Measurements from ENCODE around the gene NF2.

The NF2 gene

DNA sequence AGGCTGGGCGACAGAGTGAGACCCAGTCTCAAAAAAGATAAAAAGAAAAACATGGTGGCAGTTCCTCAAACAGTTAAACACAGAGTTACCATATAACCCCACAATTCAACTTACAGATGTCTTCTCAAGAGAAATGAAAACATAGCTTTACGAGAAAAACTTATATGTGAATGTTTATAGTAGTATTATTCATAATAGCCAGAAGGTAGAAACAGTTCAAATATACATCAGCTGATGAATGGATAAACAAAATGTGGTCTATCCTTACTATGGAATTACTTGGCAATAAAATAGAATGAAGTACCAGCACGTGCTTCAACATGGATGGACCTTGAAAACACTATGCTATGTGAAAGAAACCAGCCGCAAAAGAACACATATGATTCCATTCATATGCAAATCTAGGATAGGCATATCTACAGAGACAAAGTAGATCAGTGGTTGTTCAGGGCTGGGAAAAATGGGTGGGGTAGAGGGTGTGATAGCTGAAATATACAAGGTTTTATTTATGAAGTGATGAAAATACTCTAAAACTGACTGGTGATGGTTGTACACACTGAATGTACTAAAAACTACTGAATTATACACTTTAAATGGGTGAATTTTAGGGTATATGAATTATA, 12.4 kb downstream of the NF2 start:
- TF ChIP-seq ZFX (IDR thresholded peaks at IDR 0.05; ENCODE audit: borderline replicate concordance): no peak
- TF ChIP-seq, protein P1, sequence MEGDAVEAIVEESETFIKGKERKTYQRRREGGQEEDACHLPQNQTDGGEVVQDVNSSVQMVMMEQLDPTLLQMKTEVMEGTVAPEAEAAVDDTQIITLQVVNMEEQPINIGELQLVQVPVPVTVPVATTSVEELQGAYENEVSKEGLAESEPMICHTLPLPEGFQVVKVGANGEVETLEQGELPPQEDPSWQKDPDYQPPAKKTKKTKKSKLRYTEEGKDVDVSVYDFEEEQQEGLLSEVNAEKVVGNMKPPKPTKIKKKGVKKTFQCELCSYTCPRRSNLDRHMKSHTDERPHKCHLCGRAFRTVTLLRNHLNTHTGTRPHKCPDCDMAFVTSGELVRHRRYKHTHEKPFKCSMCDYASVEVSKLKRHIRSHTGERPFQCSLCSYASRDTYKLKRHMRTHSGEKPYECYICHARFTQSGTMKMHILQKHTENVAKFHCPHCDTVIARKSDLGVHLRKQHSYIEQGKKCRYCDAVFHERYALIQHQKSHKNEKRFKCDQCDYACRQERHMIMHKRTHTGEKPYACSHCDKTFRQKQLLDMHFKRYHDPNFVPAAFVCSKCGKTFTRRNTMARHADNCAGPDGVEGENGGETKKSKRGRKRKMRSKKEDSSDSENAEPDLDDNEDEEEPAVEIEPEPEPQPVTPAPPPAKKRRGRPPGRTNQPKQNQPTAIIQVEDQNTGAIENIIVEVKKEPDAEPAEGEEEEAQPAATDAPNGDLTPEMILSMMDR (IDR thresholded peaks at IDR 0.05): no peak
- no peak overlapping the region for H3K27ac ChIP-seq

DNA sequence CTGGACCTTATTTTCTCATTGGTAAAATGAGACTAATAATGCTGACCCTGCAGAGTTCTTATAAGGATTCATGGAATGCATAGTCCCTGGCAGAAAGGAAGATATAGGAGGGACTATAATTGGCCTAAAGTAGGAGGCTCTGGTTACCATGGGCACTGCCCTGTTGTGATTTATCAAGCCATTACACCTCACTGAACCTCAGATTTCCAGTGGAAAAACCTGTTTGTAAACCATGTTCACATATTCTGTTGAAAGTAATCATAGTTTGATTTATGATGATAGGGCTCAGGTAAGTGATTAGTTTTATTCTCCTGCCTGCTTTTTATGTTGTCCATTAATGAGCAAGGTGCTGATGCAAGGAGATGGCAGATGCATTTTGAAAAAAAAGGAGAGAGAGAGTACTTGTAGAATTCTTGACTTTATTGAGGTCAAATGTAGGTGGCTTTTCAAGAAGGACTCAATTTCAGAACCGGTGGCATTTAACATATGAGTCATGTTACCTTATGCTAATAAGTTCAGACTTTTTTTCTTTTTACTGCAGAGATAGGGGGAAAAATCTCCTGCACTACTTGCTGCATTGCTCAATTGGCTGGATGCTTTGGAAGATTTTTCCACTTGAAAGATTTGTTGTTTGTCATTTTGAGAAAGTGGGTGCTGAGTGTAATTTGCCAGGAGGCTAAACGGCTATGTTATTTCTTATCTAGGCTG, 14.6 kb downstream of the NF2 start:
- no peak overlapping the region for H3K27ac ChIP-seq
- TF ChIP-seq, protein P1 (IDR thresholded peaks at IDR 0.05): no peak

DNA sequence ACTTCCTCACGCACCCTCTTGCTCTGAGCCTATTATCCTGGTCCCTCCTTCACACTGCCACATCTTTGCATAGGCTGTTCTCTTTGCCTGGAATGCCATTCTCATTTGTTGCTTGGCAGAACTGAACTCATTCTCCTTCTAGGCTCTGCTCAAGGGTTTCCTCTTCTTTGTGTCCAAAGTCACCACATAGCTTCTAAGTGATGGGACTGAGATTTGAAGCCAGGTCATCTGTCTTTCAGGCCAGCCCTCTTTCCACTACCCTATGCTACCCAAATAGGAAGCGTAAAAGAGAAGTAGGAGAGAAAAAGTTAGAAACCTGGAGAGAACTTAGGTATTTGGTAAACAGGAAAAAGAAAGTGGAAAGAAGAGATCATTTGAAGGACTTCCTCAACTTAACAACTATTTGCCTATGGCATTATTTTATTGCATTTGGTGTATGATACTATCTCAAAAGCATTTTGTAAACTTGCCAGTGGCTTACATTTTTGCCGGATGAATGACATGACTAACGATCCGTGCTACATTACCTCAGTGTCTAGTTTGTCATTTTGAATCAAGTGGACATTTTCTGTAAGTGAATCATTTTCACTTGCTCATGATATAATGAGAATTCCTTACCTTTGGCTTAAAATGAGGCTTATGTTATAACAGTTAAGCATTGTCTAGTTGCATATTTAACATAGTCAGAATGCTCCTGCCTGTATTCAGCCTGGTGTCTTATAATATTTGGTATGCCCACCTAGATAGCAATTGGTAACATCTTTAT, 18.5 kb downstream of the NF2 start:
- peak overlapping the region; percentile 67 for H3K27ac ChIP-seq
- TF ChIP-seq ZFX (IDR thresholded peaks at IDR 0.05; ENCODE audit: borderline replicate concordance): no peak
- TF ChIP-seq, protein P1 (IDR thresholded peaks at IDR 0.05): no peak

DNA sequence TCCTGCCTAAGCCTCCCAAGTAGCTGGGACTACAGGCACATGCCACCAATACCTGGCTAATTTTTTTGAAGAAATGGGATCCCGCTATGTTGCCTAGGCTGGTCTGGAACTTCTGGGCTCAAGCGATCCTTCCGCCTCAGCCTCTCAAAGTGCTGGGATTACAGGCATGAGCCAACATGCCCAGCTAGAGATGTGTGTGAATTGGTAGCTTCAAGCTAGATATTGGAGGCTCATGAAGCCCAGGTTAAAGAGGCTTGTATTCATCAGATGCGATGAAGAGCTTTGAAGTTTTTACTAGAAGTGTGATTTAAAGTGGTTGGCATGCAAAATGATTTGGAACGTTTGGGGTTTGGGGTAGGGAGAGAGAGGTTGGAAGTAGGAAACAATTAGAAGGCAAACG, 19.6 kb downstream of the NF2 start:
- H3K27ac ChIP-seq: no peak overlapping the region
- no peak for TF ChIP-seq ZFX (IDR thresholded peaks at IDR 0.05; ENCODE audit: borderline replicate concordance)
- TF ChIP-seq, protein P1 (IDR thresholded peaks at IDR 0.05): no peak

DNA sequence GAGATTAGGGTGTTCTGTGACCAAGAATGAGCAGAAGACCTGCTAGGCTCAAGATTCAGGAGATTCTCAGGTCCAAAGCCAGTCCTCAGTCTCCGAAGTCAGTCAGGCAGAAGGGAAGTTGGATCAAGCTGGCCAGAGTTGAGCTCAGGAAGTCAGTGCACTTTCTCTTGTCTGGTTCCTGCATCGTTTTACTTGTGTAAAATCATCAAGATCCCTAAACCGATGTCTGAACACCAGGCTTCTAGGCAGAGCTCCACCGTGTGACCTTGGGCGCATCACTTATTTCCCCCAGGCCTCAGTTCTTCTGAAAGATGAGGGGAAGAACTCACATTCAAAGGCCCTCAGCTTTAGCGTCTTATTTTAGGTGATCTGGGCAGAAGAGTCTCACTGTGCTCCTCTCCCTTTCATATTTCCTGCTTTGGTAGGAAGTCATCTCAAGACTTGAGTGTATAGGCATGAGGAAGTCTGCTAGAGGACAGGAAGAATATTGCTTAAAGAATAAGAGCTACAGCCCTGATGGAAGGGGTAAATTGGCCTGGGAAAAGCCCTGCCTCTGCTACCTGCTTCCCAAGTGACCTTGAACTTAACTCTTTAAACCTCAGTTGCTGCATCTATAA, 20.2 kb downstream of the NF2 start:
- H3K27ac ChIP-seq: no peak overlapping the region
- TF ChIP-seq, protein P1 (IDR thresholded peaks at IDR 0.05): no peak
- no peak for TF ChIP-seq ZFX (IDR thresholded peaks at IDR 0.05; ENCODE audit: borderline replicate concordance)

DNA sequence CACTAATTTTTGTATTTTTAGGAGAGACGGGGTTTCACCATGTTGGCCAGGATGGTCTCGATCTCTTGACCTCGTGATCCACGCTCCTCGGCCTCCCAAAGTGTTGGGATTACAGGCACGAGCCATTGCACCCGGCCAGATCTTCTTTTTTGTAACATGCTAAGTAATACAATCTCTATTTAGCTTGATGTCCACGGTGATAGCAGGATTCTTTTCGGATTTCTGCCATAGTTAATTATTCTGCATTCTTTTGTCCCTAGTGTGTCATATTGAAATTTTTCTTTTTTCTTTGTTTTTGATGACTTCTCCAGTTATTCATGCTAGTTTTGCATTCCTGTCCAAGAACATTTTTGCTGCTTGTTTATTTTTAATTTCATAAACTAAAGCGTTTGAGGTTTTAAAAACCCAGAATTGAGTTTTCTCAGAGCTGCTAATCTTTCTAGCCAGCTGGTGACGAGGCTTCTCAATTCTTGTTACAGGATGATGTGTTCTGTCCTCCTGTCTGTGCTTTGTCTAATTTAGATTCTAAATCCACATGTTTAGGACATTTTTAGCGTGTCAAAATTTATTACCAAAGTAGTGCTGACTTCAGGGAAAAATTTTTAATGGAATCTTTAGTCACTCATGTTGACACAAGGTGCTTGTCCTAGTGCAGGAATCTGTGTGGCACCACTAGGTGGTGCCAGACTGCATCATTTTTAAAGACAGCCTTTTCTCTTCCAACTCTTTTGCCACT, 21.8 kb downstream of the NF2 start:
- no peak overlapping the region for H3K27ac ChIP-seq

More for the DNA sequence above, 21.8 kb downstream of the NF2 start:
- no peak for TF ChIP-seq ZFX (IDR thresholded peaks at IDR 0.05; ENCODE audit: borderline replicate concordance)
- TF ChIP-seq, protein P1 (IDR thresholded peaks at IDR 0.05): peak; percentile 97
